SK-N-SH (cell line): Measurements from ENCODE around the gene ACACB. TPM values are rescaled to one million over a fixed set of nuclear protein-coding genes. Genes with fewer than 3 reads are reported as not detected.

Experiments used
- CTCF ChIA-PET: fragments of 300-600, 350-600 bp; formaldehyde crosslinking; extraction: SDS; loops from one replicate; lab custom pipeline; 2021; lab: Yijun Ruan, JAX
- POLR2A ChIA-PET: fragments of 350-600 bp; sonication (Branson Sonifier 250); formaldehyde crosslinking; extraction: SDS; loops from one replicate; lab custom pipeline; 2020; ENCODE audit warnings: antibody characterized with exemption, inconsistent platforms; lab: Yijun Ruan, JAX
- DNase-seq: peaks from one replicate; pipeline ENCODE4 v3.0.0; 2012
- H2AFZ ChIP-seq: fragments of 200-600 bp; sonication (generic); 2 replicates; pipeline ENCODE4 v1.8.1; 2016; ENCODE audit warnings: antibody characterized with exemption, mild to moderate bottlenecking, low read depth
- H3F3A ChIP-seq: fragments of 200-600 bp; sonication (generic); replicated peaks from 2 replicates; pipeline ENCODE3; 2016; ENCODE audit warnings: antibody characterized with exemption, mild to moderate bottlenecking; ENCODE audit not compliant: insufficient read depth
- H3K27ac ChIP-seq, 2 experiments: fragments of 200-500 bp in 1 of 2; fragments of 200-600 bp in 1 of 2; sonication (Bioruptor generic) in 1 of 2; sonication (generic), shearing (Covaris generic) in 1 of 2; 2 replicates each; pipeline versions ENCODE4 v1.5.1 to v1.6.1; 2014 to 2016; ENCODE audit warnings: low read depth in 2 of 2, inconsistent platforms in 1 of 2, low read length in 1 of 2, mild to moderate bottlenecking in 1 of 2, mixed read lengths in 1 of 2
- H3K27me3 ChIP-seq: fragments of 200-600 bp; sonication (generic), shearing (Covaris generic); 2 replicates; pipeline ENCODE4 v1.6.1; 2016; ENCODE audit warnings: mixed run types; ENCODE audit not compliant: insufficient read depth
- H3K36me3 ChIP-seq, 2 experiments: fragments of 200-500 bp in 1 of 2; fragments of 200-600 bp in 1 of 2; sonication (Bioruptor generic) in 1 of 2; sonication (generic) in 1 of 2; replicated peaks in 1 of 2; 2 replicates each; pipeline versions ENCODE3 to v1.5.1; 2014 to 2016; ENCODE audit warnings: low read length in 1 of 2, mild to moderate bottlenecking in 1 of 2; ENCODE audit not compliant: insufficient read depth in 2 of 2, control insufficient read depth in 1 of 2
- H3K4me1 ChIP-seq, 2 experiments: fragments of 200-500 bp in 1 of 2; fragments of 200-600 bp in 1 of 2; sonication (Bioruptor generic) in 1 of 2; sonication (generic), shearing (Covaris generic) in 1 of 2; 2 replicates each; pipeline versions ENCODE4 v1.5.1 to v1.6.1; 2014 to 2016; ENCODE audit warnings: low read depth in 1 of 2, low read length in 1 of 2, mixed run types in 1 of 2; ENCODE audit not compliant: insufficient read depth in 2 of 2, control insufficient read depth in 1 of 2
- H3K4me2 ChIP-seq: fragments of 200-600 bp; sonication (generic), shearing (Covaris generic); 2 replicates; pipeline ENCODE4 v1.6.1; 2017; ENCODE audit warnings: mixed run types
- H3K4me3 ChIP-seq, 2 experiments: fragments of 200-500 bp in 1 of 2; fragments of 200-600 bp in 1 of 2; sonication (Bioruptor generic) in 1 of 2; sonication (generic), shearing (Covaris generic) in 1 of 2; 2 replicates each; pipeline versions ENCODE4 v1.5.1 to v1.8.1; 2014 to 2016; ENCODE audit warnings: low read depth in 2 of 2, inconsistent platforms in 1 of 2, low read length in 1 of 2, mild to moderate bottlenecking in 1 of 2, mixed read lengths in 1 of 2, moderate library complexity in 1 of 2
- H3K79me2 ChIP-seq: fragments of 200-600 bp; sonication (generic); 2 replicates; pipeline ENCODE4 v1.8.1; 2017; ENCODE audit warnings: mild to moderate bottlenecking; ENCODE audit not compliant: insufficient read depth
- H3K9ac ChIP-seq: fragments of 200-600 bp; sonication (generic); 2 replicates; pipeline ENCODE4 v1.6.1; 2017; ENCODE audit warnings: mixed run types
- H3K9me2 ChIP-seq: fragments of 200-600 bp; sonication (generic); 2 replicates; pipeline ENCODE4 v1.6.1; 2017; ENCODE audit warnings: mixed run types
- H3K9me3 ChIP-seq: fragments of 200-600 bp; sonication (generic); 2 replicates; pipeline ENCODE4 v1.6.1; 2017; ENCODE audit warnings: mixed run types, mild to moderate bottlenecking, moderate library complexity
- H4K20me1 ChIP-seq: fragments of 200-600 bp; sonication (generic); 2 replicates; pipeline ENCODE4 v1.6.1; 2017; ENCODE audit warnings: mild to moderate bottlenecking, mixed run types; ENCODE audit not compliant: insufficient read depth
- FOSL2 ChIP-seq: IDR thresholded peaks from 2 replicates; pipeline ENCODE4 v1.4.0; 2012; ENCODE audit warnings: low read depth, mild to moderate bottlenecking, moderate library complexity, borderline replicate concordance
- GABPA ChIP-seq: IDR thresholded peaks from 2 replicates; pipeline ENCODE4 v1.4.0; 2012; ENCODE audit warnings: low read depth, mild to moderate bottlenecking
- JUND ChIP-seq: IDR thresholded peaks from 2 replicates; pipeline ENCODE4 v1.4.0; 2012
- MXI1 ChIP-seq: IDR thresholded peaks from 2 replicates; pipeline ENCODE4 v1.6.1; 2012; ENCODE audit warnings: mild to moderate bottlenecking, low read depth, low read length, improper control_type of control experiment
- NFIC ChIP-seq: IDR thresholded peaks from 2 replicates; pipeline ENCODE4 v1.4.0; 2012; ENCODE audit warnings: borderline replicate concordance
- SIN3A ChIP-seq: IDR thresholded peaks from 2 replicates; pipeline ENCODE4 v1.6.1; 2012; ENCODE audit warnings: low read depth, mild to moderate bottlenecking, low read length, moderate library complexity, borderline replicate concordance
- YY1 ChIP-seq: IDR thresholded peaks from 2 replicates; pipeline ENCODE4 v1.4.0; 2012; ENCODE audit warnings: low read depth, mild to moderate bottlenecking
- WGBS: methylation state at CpG from one replicate; pipeline ENCODE4 v1.1.6; 2017; ENCODE audit warnings: low lambda C conversion rate; 5-methylcytosine and 5-hydroxymethylcytosine counted together
- polyA plus RNA-seq, 3 experiments: library from polyadenylated mRNA; depleted of rRNA; stranded (reverse); fragments of >200 nt; gene quantifications; 2 replicates each; pipeline ENCODE4 v1.2.3, GENCODE V29; 2012
- TF ChIP-seq, protein P1 (sequence below): fragments of 150-350 bp; IDR thresholded peaks from 2 replicates; pipeline ENCODE4 v1.6.1; 2017; ENCODE audit warnings: antibody characterized with exemption, low read length, low read depth, borderline replicate concordance
- TF ChIP-seq, protein P2 (sequence below): IDR thresholded peaks from 2 replicates; pipeline ENCODE4 v1.4.0; 2012; ENCODE audit warnings: low read depth, borderline replicate concordance
- TF ChIP-seq, protein P3 (sequence below): fragments of 150-350 bp; IDR thresholded peaks from 2 replicates; pipeline ENCODE4 v1.6.1; 2016; ENCODE audit warnings: mild to moderate bottlenecking, low read depth, low read length
- TF ChIP-seq, protein P4 (sequence below): IDR thresholded peaks from 2 replicates; pipeline ENCODE4 v1.4.0; 2012; ENCODE audit warnings: low read depth, borderline replicate concordance

ACACB gene
- polyA plus RNA-seq, 1 of the 3 experiments (the other 2 are of a cell fraction): 6.1 TPM

DNA sequence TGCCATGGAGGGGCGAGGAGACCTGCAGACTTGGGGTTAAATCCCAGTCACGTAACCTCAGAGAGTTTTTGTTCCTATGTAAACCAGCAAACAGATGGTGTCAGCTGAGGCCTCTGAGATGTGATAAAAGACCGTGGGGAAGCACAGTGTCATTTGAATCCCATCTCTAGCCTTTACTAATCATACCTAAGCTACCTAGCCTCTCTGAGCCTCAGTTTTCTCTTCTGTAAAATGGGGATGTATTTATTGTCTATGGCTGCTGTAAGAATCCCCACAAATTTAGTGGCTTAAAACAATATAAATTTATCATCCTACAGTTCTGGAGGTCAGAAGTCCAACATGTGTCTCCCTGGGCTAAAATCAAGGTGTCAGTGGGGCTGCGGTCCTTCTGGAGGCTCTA, 158.8 kb downstream of the ACACB start:
- Histone ChIP-seq H3K4me1 (peaks cover 0 to 10% of the 10 kb centered on the region in 2 experiments; a peak in 1 of 4 replicates), H3K4me3 (no peak overlapping the region), H3F3A (no peaks in the 10 kb centered on the region), H2AFZ (no peak overlapping the region), H3K9me3 (no peaks in the 10 kb centered on the region), H3K4me2 (no peak overlapping the region), H3K27ac (no peak overlapping the region), H3K9ac (no peak overlapping the region), H3K36me3 (no peaks in the 10 kb centered on the region), H3K79me2 (no peaks in the 10 kb centered on the region), H3K9me2 (no peaks in the 10 kb centered on the region), H4K20me1 (no peaks in the 10 kb centered on the region), H3K27me3 (no peaks in the 10 kb centered on the region)
- WGBS: 43% methylated on average over 3 of the region's 4 CpGs
- ChIA-PET POLR2A (no interaction called here), CTCF (interaction anchor here (0.9 to 2.0 kb wide), 2 partner anchors 110 to 158 kb away, joined by 4 to 5 read pairs; no protein-coding TSS in a partner anchor)
- no peak for DNase-seq
- TF ChIP-seq, protein P1, sequence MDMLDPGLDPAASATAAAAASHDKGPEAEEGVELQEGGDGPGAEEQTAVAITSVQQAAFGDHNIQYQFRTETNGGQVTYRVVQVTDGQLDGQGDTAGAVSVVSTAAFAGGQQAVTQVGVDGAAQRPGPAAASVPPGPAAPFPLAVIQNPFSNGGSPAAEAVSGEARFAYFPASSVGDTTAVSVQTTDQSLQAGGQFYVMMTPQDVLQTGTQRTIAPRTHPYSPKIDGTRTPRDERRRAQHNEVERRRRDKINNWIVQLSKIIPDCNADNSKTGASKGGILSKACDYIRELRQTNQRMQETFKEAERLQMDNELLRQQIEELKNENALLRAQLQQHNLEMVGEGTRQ: no peak
- TF ChIP-seq FOSL2 (no peak), MXI1 (no peak)
- TF ChIP-seq, protein P2, sequence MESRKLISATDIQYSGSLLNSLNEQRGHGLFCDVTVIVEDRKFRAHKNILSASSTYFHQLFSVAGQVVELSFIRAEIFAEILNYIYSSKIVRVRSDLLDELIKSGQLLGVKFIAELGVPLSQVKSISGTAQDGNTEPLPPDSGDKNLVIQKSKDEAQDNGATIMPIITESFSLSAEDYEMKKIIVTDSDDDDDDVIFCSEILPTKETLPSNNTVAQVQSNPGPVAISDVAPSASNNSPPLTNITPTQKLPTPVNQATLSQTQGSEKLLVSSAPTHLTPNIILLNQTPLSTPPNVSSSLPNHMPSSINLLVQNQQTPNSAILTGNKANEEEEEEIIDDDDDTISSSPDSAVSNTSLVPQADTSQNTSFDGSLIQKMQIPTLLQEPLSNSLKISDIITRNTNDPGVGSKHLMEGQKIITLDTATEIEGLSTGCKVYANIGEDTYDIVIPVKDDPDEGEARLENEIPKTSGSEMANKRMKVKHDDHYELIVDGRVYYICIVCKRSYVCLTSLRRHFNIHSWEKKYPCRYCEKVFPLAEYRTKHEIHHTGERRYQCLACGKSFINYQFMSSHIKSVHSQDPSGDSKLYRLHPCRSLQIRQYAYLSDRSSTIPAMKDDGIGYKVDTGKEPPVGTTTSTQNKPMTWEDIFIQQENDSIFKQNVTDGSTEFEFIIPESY: no peak
- TF ChIP-seq, protein P3, sequence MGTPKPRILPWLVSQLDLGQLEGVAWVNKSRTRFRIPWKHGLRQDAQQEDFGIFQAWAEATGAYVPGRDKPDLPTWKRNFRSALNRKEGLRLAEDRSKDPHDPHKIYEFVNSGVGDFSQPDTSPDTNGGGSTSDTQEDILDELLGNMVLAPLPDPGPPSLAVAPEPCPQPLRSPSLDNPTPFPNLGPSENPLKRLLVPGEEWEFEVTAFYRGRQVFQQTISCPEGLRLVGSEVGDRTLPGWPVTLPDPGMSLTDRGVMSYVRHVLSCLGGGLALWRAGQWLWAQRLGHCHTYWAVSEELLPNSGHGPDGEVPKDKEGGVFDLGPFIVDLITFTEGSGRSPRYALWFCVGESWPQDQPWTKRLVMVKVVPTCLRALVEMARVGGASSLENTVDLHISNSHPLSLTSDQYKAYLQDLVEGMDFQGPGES: no peak

DNA sequence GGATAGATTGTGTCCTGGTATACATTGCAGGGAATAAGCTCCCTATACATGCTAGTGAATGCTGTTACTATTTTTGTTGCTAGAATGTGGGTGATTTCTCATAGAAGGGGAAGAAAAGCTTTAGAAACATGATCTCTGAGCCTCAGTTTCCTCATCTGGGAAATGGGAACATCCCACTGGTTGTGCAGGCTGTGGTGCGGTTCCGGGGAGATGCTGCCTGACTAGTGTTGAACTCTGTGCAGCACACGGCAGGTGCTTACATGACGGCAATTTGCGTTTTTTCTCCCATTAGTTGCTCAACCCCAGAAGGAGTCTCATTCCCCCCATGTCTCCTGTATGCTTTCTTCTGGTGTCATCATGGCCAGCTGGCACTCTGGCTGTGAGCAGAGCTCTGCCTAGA, 159.8 kb downstream of the ACACB start:
- H3K4me1 ChIP-seq: peaks cover 0 to 10% of the 10 kb centered on the region in 2 experiments; a peak in 1 of 4 replicates
- no peak overlapping the region for H3K27ac ChIP-seq
- no peaks in the 10 kb centered on the region for H3K9me2 ChIP-seq
- no peaks in the 10 kb centered on the region for H3K79me2 ChIP-seq
- H3K4me2 ChIP-seq: no peak overlapping the region
- H4K20me1 ChIP-seq: no peaks in the 10 kb centered on the region
- H3K9me3 ChIP-seq: no peaks in the 10 kb centered on the region
- POLR2A ChIA-PET: interaction anchor here (0.6 kb wide), 1 partner anchor 32 kb away, joined by 3 read pairs; no protein-coding TSS in a partner anchor
- no peak overlapping the region for H3K4me3 ChIP-seq
- no peaks in the 10 kb centered on the region for H3F3A ChIP-seq
- H3K27me3 ChIP-seq: no peaks in the 10 kb centered on the region
- 88% methylated on average over 5 of the region's 5 CpGs for WGBS
- CTCF ChIA-PET: interaction anchor here (1.0 to 1.5 kb wide), 3 partner anchors 21 to 157 kb away, joined by 3 to 4 read pairs (median 3); no protein-coding TSS in a partner anchor
- no peak for TF ChIP-seq SIN3A
- TF ChIP-seq MXI1: no peak
- no peak for TF ChIP-seq NFIC
- no peak for TF ChIP-seq JUND
- TF ChIP-seq YY1: no peak
- no peak for TF ChIP-seq FOSL2
- no peak for TF ChIP-seq GABPA
- TF ChIP-seq, protein P4, sequence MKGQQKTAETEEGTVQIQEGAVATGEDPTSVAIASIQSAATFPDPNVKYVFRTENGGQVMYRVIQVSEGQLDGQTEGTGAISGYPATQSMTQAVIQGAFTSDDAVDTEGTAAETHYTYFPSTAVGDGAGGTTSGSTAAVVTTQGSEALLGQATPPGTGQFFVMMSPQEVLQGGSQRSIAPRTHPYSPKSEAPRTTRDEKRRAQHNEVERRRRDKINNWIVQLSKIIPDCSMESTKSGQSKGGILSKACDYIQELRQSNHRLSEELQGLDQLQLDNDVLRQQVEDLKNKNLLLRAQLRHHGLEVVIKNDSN: no peak
- H3K9ac ChIP-seq: no peak overlapping the region
- no peak overlapping the region for H2AFZ ChIP-seq
- no peaks in the 10 kb centered on the region for H3K36me3 ChIP-seq
- no peak for DNase-seq
